Coronary artery (tissue), 2 donors: ENCODE measurements around the gene PLCL1.

ENCODE experiments used
- DNase-seq: peaks from one replicate; pipeline ENCODE4 v3.0.0-alpha.2; 2017; ENCODE audit warnings: low spot score
- H3K27ac ChIP-seq, 2 donors: fragments of 200-600 bp; sonication (generic); one replicate each; pipeline ENCODE4 v1.5.1; 2016 to 2019
- H3K4me3 ChIP-seq: fragments of 200-600 bp; sonication (generic); 2 replicates; pipeline ENCODE4 v1.5.1; 2016; ENCODE audit warnings: mild to moderate bottlenecking, moderate library complexity
- TF ChIP-seq, protein P1 (sequence below): fragments of 200-600 bp; sonication (generic); IDR thresholded peaks from one replicate; pipeline ENCODE4 v1.5.1; 2019; ENCODE audit warnings: antibody characterized with exemption

PLCL1 gene

DNA sequence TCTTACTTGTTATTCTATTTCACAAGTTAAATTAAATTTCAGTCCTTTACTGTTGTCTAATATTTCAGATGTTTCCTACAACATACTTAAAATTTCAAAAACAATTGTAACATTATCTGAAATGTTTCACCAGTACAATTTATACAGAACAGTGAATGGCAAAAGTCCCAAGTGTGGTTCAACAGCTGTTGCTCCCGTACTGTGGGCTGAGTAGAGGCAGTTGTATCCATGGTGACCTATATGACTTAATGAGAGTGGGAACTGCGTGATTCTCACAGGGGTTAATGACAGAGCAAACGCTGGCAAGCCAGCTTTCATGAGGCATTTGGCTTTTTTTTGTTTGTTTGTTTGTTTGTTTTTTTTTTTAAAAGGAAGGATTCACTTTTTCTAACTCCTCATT lies 5.3 kb upstream of the PLCL1 start:
- TF ChIP-seq, protein P1, sequence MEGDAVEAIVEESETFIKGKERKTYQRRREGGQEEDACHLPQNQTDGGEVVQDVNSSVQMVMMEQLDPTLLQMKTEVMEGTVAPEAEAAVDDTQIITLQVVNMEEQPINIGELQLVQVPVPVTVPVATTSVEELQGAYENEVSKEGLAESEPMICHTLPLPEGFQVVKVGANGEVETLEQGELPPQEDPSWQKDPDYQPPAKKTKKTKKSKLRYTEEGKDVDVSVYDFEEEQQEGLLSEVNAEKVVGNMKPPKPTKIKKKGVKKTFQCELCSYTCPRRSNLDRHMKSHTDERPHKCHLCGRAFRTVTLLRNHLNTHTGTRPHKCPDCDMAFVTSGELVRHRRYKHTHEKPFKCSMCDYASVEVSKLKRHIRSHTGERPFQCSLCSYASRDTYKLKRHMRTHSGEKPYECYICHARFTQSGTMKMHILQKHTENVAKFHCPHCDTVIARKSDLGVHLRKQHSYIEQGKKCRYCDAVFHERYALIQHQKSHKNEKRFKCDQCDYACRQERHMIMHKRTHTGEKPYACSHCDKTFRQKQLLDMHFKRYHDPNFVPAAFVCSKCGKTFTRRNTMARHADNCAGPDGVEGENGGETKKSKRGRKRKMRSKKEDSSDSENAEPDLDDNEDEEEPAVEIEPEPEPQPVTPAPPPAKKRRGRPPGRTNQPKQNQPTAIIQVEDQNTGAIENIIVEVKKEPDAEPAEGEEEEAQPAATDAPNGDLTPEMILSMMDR = no peak
- no peak overlapping the region for H3K4me3 ChIP-seq
- H3K27ac ChIP-seq = no peak overlapping the region
- DNase-seq = no peak

DNA sequence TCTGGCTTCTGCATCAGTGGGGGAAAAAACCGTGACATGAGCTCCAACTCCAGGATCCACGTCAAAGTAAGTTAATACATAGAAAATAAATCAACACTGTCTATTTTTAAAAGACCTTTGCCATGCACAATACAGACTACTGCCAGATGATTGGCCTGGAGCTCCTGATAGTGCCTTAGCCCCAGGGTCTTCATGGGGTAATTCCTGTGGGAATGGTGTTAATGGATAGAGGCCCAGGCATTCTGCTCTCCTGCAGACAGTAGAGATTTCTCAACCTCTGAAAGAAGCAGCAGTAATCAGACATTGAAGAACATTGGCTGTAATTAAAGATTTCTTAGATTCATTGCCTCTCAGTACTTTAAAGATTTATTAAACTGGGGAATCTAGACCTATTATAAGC lies 4.3 kb upstream of the PLCL1 start:
- TF ChIP-seq, protein P1 = no peak
- H3K27ac ChIP-seq = no peak overlapping the region
- no peak overlapping the region for H3K4me3 ChIP-seq
- no peak for DNase-seq

DNA sequence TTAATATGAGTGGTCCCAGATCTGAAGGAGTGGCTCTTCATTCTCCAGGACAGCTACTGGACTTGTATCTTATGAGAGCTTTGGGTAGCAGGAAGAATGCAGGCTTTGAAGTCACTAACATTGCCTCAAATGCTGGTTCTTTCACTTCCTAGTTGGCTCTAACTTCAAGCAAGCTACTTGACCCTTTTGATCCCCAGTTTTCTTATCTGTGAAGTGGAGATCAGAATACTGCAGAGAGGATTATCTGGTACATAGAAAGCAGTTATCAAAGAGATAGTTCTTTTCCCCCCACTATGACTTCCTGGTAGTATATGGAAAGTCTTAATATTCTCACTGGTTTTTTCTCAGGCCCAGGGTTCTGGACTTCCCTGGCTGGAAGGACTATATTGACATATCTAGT lies 3.4 kb upstream of the PLCL1 start:
- Histone ChIP-seq H3K4me3 (no peak overlapping the region), H3K27ac (no peak overlapping the region)
- TF ChIP-seq, protein P1 = no peak
- DNase-seq = no peak

DNA sequence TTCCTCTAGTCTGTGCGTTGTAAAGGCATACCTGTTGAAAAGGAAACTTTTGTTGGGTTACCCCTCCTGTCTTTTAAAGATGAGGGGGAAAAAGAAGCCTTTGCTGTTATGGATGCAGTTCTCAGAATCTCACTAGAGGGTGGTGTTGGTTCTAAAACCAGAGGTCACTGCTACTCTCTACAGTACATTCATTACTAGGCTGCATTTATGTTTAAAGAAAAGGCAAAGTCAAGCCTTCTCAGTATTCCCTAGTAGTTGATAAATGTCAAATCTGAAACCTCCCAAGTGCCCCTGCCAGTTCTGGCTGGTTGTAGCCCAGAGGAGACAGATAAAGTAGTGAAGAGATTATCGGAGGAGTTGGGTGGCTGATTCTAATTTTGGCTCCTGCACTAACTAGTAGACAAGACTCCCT lies 1.4 kb upstream of the PLCL1 start:
- no peak for DNase-seq

DNA sequence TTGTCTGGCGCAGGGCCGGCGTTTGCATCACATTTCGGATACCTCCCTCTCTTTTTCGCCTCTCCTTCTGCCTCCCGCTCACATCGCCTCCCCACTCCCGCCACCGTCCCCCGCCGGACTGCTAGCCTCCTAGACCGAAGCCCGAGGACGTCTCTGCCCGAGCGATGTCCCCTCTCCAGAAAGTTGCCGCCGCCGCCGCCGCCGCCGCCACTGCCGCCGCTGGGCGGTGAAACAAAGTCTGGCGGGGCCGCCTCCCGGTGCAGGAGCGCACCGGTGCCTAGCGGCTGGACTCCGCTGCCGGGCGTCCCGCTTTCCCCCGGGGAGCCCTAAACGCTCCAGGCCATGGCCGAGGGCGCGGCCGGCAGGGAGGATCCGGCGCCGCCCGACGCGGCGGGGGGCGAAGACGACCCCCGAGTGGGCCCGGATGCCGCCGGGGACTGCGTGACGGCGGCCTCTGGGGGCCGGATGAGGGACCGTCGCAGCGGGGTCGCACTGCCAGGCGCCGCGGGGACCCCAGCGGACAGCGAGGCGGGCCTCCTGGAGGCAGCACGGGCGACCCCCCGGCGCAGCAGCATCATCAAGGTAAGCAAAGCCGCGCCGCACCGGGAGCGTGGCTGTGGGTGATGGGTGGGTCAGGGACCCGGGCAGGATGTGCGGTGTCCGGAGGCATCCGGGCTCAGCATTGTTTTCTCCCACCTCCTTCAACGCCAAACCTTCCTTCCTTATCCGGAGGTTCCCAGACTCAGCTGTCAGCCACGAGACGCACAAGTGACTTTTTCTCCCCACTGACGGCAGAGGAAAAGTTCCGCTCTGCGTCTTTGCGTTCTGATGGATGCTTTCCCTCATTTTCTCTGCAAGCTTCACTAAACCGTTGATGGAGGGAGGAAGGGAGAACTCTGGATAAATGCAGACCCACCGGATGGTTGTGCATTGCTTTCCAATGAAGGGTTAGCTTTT lies 643 bp downstream of the PLCL1 start:
- Histone ChIP-seq H3K4me3 (peak overlapping the region; percentile 96), H3K27ac (peak overlapping the region; percentile 86 to 88)
- TF ChIP-seq, protein P1 = no peak
- DNase-seq = no peak

More for the DNA sequence above, 1.4 kb upstream of the PLCL1 start:
- peak overlapping the region in 1 of 2 donors; percentile 7 for H3K27ac ChIP-seq
- peak overlapping the region; percentile 18 for H3K4me3 ChIP-seq
- TF ChIP-seq, protein P1 = peak; percentile 63

DNA sequence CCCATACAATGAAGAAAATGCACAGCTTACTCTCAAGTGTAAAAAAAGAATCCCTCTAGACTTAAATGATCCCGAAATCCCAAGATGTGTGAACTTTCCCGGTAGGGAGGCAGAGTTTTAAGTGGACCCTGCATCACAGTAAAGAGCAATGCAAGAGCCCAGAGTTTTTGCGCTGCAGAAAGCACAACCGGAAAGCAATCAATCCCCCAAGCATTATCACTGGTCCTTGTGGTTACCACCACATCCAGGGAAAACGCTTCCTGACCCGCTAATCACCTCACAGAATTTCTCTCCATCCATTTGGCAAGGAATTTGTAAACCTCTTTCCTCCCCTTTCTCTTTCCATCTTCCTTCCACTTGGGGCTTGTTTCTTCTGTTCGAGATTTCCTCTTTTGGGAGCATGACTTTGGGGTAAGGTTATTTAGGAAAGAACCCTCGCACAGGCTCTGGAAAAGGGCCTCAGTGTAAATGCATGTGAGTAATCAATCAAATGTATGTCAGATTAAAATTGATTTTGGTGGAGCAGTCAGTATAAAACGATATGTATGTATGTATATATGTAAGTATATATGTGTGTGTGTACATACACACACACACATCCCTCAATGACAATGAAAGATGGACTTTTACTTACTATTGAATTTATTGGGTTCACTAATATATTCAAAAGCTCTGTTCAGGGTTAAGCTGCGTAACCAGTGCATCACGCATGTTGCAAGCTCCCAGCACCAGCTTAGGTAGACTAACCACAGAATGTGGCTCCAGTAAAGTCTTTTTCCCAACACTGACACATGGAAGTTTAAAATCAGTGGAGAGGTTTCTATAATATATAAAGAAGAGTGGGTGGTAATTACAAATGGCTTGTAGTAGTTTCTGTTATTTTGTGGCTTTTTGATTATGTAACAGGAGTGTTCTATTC lies 1.6 kb downstream of the PLCL1 start:
- Histone ChIP-seq H3K4me3 (peak overlapping the region; percentile 96), H3K27ac (peak overlapping the region; percentile 86 to 88)
- TF ChIP-seq, protein P1 = no peak
- DNase-seq = no peak
